ENCODE measurements around the gene DAPK2. TPM values are rescaled to one million over a fixed set of nuclear protein-coding genes. Genes with fewer than 3 reads are reported as not detected.

The DAPK2 gene
- total RNA-seq, 2 donors from 2014 or later: 13.8 to 40.4 TPM

GRCh38 chr15:63987796-63988378 lies 58.4 kb downstream of the DAPK2 start:
- no peak overlapping the region for H3K27ac ChIP-seq
- DNase-seq (ENCODE audit: low spot score): no peak

DNA sequence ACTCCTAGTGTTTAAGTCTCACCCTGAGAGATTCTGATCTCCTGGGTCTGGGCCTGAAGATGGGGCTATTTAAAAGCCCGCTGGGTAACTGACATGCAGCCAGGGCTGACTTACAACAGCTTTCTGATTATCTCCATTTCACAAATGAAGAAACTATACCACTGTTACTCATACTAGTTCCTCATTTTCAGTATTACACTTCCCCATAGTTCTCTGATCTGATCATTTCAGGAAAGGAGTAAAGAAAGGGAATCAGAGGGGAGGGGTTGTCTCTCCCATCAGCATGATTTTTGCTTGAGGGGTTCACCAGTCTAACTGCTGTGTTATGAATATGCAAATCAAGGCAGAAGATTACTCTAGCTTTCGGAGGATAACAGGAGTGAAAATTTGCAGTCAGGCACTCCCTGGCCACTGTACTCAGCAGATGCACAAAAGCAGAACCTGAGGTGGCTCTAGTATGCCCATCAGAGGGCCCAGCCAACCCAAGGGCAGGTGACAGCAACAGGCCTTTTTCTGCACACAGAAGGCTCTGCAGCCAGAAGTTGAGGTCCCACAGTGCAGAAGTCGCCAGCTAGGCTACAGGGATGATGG lies 59.4 kb downstream of the DAPK2 start:
- no peaks in the 10 kb centered on the region for H3K36me3 ChIP-seq
- no peaks in the 10 kb centered on the region for H3K4me1 ChIP-seq (replicated peaks)
- H3K27me3 ChIP-seq (replicated peaks; ENCODE audit: insufficient read depth): no peaks in the 10 kb centered on the region
- WGBS: 89% methylated on average over 3 of the region's 3 CpGs
- no peak overlapping the region for H3K4me3 ChIP-seq
- H3K9me3 ChIP-seq: no peaks in the 10 kb centered on the region
- TF ChIP-seq POLR2A (IDR thresholded peaks at IDR 0.05): no peak
- no peak for TF ChIP-seq CTCF (IDR thresholded peaks at IDR 0.05)
- TF ChIP-seq POLR2AphosphoS5 (IDR thresholded peaks at IDR 0.05): no peak
- no peak for DNase-seq (ENCODE audit: low spot score)
- intact Hi-C loops (cut with DNase I): no loop called here
- H3K27ac ChIP-seq: no peak overlapping the region

More at GRCh38 chr15:63987796-63988378, 58.4 kb downstream of the DAPK2 start:
- Histone ChIP-seq H3K9me3 (no peaks in the 10 kb centered on the region), H3K27me3 (replicated peaks; ENCODE audit: insufficient read depth) (no peaks in the 10 kb centered on the region), H3K4me3 (no peak overlapping the region), H3K4me1 (replicated peaks) (no peaks in the 10 kb centered on the region), H3K36me3 (no peaks in the 10 kb centered on the region)
- intact Hi-C loops (cut with DNase I): no loop called here
- 93% methylated on average over 4 of the region's 4 CpGs for WGBS
- TF ChIP-seq POLR2AphosphoS5 (IDR thresholded peaks at IDR 0.05): no peak
- no peak for TF ChIP-seq CTCF (IDR thresholded peaks at IDR 0.05)
- no peak for TF ChIP-seq POLR2A (IDR thresholded peaks at IDR 0.05)

DNA sequence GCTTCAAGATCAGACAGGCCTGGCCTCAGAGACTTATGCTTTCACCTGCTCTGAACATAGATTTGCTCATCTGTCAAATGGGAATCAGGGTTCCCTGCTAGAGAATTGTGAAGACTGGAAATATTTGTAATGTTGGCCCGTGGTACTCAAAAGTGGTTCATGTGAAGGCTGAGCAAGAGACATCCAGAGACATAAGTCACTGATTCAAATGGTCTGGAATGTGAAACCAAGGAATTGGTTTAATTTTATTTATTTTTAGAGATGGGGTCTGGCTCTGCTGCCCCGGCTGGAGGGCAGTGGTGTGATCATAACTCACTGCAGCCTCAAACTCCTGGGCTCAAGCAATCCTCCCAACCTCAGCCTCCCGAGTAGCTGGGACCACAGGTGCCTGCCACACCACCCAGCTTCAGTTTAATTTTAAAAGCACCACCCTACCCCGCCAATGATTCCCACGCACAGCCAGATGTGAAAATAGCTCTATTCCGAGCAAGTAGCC lies 60.1 kb downstream of the DAPK2 start:
- Histone ChIP-seq H3K27ac (no peak overlapping the region), H3K36me3 (no peaks in the 10 kb centered on the region), H3K4me1 (replicated peaks) (no peaks in the 10 kb centered on the region), H3K27me3 (replicated peaks; ENCODE audit: insufficient read depth) (no peaks in the 10 kb centered on the region), H3K4me3 (no peak overlapping the region), H3K9me3 (no peaks in the 10 kb centered on the region)
- WGBS: 87% methylated on average over 6 of the region's 6 CpGs
- intact Hi-C loops (cut with DNase I): no loop called here
- no peak for DNase-seq (ENCODE audit: low spot score)
- TF ChIP-seq POLR2AphosphoS5 (IDR thresholded peaks at IDR 0.05): no peak
- TF ChIP-seq POLR2A (IDR thresholded peaks at IDR 0.05): no peak
- no peak for TF ChIP-seq CTCF (IDR thresholded peaks at IDR 0.05)

DNA sequence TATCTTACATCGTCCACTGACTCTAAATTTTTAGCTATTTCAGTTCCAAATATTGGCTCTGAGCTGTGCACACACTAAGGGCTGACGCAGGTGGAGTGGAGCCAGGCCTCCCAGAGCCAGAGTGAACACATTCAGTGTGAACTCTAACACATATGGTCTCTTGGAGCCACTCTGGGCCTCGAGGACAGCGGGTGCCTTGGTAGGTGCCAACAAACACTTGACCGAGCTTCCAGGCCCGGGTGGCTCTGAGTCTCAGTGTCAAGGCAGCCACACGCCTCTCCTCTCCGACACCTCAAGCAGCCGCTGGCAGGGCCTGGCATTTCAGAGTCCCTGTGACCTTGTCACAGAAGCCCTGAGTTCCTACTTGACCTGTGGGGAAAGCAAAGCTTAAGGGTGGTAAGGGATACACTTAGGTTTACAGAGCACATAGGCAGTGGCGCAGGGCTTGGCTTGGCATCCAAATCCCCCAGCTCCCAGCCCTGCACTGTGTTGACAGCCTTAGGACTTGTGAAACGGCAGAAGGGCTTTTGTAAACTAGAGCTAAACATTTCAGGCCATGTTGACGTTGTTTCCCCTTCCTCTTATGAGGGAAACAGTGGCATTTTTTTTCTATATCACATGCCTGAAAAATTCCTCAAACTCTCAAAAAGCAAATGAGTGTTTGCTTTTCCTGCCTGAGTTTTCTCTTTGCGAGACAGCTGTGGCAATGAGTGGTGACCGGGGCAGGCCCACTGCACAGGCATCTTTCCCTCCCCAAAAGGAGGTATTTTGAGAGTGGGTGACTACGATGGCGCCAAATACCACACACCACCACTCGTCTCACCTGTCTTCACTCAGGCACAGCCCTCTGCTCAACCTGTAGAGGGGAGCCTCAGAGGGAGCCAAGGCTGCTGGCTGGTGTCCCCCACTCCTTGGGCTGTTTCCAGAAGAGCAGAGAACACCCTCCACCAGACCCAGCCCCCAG lies 60.8 kb downstream of the DAPK2 start:
- H3K4me1 ChIP-seq (replicated peaks): no peaks in the 10 kb centered on the region
- intact Hi-C loops (cut with DNase I): no loop called here
- no peaks in the 10 kb centered on the region for H3K27me3 ChIP-seq (replicated peaks; ENCODE audit: insufficient read depth)
- no peaks in the 10 kb centered on the region for H3K36me3 ChIP-seq
- 62% methylated on average over 17 of the region's 17 CpGs for WGBS
- no peak overlapping the region for H3K4me3 ChIP-seq
- no peaks in the 10 kb centered on the region for H3K9me3 ChIP-seq
- no peak for DNase-seq (ENCODE audit: low spot score)
- no peak overlapping the region for H3K27ac ChIP-seq
- no peak for TF ChIP-seq CTCF (IDR thresholded peaks at IDR 0.05)
- TF ChIP-seq POLR2AphosphoS5 (IDR thresholded peaks at IDR 0.05): no peak
- no peak for TF ChIP-seq POLR2A (IDR thresholded peaks at IDR 0.05)
